Hippocampal formation (tissue), 2 donors: Measurements from ENCODE around the gene CNNM2.
A peak's percentile ranks its signal among the peaks of the same experiment; 100 is the strongest.

Experiments
- DNase-seq, 2 donors: peaks; one replicate each; lab custom pipeline; 2025; lab: John Stamatoyannopoulos, UW

The CNNM2 gene

DNA sequence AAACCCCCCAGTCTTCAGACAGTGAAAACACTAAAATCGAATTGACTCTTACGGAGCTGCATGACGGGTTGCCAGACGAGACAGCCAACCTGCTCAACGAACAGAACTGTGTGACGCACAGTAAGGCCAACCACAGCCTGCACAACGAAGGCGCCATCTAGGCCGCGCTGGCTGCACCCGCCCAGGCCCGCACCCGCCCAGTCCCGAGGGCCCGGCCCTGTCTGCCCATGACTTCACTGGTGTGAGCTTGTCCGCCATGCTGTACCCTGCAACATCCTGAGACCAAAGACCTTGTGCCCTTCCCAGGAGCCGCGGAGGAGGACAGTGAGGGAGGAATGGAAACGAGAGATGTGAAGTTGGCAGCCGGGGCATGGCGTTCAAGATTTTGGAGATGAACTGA, 158.9 kb downstream of the CNNM2 start:
- DNase-seq: no peak

DNA sequence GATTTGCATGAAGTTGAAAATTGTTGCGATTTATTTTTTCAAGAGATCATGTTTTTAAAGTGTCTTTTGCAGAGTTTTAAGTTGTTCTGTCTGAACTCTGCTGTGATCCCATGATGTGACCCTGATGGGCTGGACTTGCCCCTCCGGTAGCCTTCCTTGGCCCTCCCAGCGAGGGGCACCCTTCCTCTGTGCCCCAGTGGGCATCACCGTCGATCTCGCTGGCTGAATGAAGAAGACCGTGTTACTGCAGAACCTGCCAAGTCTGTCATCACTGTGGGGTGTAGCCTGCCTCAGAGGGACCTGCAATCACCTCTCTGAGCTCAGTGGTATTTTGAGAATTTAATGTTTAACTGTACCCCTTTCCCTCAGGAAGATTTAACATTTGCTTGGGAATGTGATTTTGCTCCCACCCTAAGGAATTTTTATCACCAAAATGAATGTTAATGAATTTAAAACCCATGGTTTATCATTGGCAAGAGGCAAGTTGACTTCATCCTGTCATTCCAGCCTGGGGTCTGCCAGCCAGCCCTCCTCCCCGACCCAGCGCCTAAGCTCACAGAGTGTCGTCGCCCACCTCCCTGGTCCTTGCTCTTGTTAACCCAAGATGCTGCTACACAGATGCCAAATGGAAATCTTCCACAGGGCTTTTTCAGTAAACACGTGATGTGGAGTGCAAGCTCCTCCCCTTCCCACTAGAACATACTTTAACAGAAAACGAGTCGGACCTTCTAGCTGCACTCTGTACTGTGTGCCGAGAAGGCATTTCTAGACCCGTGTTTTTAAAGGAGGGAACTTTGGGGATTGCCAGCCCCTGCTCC, 159.6 kb downstream of the CNNM2 start:
- DNase-seq: no peak

DNA sequence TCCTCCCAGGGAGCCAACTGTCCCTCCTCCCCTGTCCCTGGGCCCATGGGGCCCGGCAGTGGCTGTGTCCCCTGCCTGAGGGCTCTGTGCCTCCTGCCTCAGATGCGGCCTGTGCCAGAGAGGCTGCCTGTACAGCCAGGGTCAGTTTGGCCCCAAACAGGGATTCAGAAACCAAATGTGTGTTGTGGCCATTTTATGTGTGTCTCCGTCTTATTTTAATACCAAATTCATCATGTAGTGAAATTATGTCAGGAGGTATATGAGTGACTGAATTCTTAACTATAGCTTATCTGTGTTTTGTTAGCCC, 160.2 kb downstream of the CNNM2 start:
- no peak for DNase-seq

DNA sequence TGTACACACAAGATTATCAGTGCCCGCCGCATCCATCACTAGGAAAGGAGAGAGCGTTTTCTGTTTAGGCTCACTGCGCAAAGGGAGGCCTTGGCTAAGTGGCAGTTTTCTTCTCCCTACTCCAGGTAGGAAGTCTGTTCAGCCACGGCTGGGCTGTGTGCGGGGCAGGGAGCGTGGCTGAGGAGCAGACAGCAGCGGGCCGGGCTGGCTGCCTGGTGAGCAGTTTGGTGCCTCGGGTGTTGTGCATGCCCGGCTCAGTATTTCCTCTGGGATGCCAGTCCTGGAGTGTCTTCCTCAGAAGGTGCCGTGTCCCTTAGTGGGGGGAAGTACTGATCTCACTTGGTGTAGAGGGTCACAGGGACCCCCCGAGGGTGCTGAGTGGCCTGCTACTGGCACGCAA, 160.6 kb downstream of the CNNM2 start:
- DNase-seq: no peak

DNA sequence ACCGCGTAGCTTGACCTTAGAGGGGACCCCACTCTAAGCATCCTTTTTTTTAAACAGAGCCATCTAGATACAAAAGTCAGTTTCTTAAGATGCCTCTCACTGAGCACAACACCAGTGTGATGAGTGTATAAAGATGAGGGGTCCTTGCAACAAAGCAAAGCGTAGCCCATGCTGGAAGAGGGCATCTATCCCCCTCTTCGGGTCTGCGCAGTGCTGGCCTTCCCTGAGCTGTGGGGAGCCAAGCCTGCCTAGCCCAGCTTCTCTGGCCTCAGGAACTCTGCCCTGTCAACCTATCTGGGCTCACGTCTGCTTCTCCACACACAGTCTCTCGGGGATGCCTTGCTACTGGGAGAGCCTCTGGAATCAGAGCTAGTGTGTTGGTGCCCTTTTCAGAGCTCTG, 161.0 kb downstream of the CNNM2 start:
- DNase-seq: no peak

DNA sequence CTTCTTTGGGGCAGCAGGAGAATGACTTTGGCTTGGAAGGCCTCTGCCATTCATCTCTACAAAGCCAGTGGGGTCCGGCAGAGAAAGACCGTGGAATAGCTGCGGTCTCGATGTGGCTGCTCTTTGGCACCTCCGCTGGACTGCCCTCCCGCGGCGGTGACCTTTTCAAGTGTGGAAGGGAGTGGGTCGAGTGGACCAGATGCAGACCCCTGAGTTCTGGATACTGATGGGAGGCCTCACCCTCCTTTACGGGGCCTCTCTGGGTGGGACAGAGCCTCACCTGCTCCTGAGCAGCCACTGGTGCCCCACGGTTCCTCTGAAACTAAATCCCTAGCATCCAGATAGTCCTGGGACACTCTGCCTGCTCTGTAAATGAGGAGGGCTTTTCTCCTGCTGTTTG, 161.9 kb downstream of the CNNM2 start:
- no peak for DNase-seq

DNA sequence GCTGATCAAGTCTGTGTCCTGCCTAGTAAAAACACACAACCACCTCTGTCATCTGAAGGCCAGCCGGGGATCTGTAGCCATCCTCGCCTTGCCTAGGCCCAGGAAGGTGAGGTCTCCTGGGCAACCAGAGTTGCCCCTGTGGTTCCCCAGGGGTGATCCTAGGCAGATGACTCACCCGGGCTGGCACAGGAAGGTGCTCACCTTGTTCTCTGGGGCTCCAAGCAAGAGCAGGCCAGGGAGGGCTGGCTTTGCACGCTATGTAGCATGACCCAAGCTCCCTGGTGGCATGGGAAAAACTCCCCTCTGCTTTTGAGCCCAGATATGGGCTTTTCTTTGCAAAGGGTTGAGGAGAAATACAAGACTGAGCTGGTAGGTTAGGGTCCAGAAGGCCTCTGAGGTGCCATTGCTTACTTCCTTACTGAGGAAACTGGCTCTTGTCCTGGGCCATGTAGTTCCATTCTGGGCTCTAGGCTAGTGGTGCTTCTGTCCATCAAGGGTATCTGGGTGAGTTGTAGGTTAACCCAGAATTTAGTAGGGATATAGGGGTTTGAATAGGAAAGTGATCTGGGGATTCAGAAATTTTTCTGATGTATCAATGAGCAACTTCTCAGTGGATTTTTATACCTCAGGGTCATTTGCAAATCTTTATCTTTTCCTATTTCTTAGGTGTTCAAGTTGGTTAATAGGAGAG, 162.9 kb downstream of the CNNM2 start:
- DNase-seq: no peak

DNA sequence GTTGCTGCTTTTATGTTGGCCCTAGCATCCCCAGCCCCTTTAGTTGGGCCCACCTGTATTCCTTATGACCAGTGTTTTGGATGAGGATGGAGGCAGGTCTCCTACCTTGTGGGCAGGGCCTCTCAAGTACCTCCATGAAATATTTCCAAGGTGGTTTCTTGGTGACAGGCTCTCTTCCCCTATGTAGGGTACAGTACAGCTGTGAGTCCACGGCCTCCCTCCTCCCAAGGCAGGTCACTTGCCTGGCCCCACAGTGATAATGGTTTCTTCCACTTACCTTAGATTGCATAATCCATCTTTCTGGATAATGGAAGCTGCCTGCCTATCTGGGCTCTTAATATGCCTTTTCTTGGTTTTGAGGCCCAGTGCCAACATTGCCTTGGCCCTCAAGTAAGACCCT, 164.6 kb downstream of the CNNM2 start:
- no peak for DNase-seq

DNA sequence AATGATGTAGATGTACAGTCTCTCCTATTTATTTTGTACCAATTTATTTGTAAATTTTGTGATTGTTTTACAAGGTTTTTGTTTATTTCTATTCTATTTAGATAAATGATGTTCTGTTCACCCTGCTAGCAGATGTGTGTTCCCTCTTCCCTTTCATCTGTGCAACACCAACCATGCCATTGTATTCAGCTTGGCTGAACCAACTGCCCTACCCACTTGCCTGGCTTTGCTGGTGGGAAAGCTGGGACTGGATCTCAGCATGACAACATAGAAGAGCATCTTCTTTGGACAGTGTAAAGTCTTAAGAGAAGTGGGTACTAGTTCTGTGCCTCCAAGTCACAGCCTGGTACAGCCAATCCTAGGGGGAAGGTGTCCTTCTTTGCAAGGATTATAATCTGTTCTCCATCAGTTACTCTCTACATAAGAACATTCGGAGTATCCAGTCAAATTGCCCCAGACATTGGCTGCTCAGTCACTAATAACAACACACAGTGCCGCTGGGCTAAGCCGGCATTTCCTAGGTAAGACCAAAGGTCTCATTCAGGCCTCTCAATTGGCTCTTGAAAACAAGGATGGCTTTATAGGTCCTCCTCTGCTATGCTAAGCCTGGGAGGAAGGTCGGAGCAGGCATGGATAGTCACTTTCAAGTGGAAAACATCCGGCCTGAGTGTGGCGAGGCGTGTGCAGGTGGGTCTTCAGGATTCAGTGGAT, 165.3 kb downstream of the CNNM2 start:
- peak in 1 of 2 donors; percentile 46 for DNase-seq

DNA sequence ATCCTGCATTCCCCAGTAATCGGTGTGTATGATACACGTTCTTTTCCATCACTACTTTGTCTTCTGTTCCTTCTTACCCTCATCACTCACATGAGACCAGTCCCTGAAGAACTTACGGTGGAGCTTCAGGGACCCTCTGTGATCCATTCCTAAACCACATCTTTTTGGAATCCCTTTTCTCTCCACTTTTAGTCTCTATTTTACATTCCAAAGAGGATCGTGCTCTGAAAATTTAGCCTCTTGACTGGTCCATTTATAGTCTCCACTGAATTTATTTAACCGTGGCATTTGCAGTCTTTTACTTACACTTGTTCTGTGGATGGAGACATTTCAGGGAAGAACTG, 165.9 kb downstream of the CNNM2 start:
- no peak for DNase-seq

DNA sequence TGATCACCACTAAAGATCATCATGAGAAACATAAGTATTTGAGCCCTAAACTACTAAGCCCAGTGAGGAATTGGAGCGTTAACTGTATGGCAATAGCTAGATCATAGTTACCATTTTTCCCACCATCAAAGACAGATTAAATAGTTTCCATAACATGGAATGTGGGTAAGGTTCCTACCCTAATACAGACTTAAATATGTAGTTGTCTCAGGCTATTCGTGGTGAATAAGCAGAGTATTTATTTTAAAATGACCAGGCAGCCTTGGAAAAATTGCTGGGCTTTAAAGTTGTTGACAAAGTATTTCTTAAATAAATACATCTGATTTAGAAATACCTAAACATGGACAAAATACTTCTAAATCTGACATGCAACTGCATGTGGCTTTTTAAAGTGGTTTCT, 168.2 kb downstream of the CNNM2 start:
- no peak for DNase-seq

DNA sequence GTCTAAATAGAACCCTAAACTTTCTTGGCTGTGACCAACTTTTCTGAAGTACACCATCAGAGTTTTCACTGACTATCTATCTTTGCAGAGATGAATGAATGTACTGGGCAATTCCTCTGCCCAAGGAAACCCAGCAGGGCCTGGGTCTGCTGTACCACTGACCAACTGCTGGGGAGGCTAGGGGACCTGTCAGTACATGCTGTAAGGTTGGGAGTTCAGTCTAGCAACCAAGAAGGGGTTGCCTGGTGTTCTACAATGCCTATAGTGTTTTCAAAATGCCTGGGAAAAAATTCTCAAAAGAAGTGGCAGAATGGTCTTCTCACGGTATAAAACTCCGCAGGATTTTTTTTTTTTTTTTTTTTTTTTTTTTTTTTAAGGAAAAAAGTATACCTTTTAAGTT, 168.7 kb downstream of the CNNM2 start:
- no peak for DNase-seq

DNA sequence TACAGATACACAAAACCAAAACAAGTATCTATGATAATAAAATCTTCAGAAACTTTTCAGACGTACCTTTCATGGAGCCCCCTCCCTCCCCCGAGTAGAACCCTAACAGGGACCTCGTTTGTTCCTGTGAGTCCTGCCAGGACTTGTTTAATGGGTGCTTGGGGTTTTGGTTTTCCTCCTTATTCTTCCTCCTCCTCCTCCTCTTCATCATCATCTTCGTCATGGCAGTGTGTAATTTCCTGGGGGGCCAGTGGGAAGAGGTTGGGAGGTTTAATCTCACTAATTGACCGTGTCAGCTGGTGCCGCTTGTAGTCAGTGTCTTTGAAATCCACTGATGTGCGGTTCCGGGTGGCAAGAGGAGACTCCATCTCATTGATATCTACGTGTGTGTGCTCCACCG, 171.4 kb downstream of the CNNM2 start:
- DNase-seq: no peak

DNA sequence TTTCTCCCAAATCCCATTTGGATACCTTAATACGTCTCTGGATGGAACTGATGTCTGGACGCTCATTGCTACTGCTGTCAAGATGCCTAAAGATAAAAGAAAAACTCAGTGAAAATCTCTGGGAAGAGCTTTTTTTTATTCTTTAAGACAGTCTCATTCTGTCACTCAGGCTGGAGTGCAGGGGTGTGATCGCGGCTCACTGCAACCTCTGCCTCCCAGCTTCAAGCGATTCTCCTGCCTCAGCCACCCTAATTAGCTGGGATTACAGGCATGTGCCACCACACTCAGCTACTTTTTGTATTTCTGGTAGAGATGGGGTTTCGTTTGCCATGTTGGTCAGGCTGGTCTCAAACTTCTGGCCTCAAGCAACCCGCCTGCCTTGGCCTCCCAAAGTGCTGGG, 172.8 kb downstream of the CNNM2 start:
- no peak for DNase-seq

DNA sequence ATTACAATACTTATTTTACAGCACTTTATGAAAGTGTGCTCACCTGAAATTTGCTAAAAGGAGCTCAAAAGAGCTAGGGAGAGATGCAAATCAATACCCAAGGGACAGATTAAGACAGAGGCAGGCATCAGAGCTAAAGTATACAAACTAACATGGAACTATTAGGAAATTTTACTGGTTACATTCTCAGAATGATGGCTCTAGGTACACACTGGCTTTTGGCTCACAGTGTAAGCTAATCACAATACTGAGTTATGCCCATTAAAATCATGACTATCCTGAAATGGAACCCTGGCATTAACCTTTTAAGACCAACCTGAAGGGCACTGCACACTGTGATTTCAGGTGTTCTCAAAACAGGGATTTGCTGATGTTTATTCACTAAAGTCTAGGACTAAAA, 176.9 kb downstream of the CNNM2 start:
- DNase-seq: no peak

DNA sequence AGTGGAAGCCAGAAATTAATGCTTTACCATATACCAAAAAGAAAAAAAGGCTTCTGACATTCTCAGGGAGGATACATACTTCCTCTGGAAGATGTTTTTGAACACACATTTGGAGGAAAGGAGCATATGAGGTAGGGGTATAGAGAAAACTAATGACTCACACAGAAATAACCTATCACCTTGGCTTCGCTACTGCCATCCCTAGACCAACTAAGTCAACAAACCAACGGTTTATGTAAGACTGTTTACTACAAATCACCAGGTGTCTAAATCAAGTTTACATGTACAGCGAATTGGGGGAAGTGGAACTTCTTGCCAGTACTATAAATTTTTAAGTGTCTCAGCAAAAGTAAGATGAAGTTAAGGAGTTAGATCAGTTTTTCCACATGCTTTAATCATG, 178.0 kb downstream of the CNNM2 start:
- no peak for DNase-seq

DNA sequence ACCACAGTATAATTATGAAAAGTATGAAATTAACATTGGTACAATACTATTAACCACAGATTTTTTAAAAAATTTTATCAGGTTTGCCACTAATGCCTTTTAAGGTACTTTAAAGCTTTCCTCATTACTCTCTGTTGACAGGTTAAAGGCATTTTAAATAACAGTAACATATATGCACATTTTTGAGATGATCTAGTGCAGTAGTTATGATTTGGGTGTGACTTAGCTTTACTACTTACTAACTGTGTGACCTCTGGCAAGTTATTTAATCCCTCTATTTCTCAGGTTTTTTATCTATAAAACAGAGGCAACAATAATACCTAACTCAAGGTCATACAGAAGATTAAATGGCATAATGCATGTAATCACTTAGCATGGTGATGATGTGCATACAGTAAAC, 180.1 kb downstream of the CNNM2 start:
- no peak for DNase-seq

DNA sequence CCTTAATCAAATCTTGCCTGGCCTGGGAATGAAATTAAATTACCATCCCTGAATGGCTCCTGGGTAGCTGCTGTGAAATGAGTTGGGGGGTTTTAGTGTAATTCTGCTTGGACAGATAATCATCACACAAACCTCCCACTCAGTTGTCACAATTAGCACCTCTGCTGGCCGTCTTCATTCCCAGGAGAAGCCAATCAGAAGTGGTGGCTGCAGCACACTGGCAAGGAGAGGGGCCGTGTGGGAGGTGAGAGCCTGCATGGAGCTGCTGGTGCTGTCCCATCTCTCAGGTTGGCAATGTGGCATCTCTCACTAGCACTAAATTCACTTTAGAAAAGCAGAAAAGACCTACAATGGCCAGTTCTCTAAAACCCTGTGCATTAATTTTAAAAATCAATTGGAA, 182.5 kb downstream of the CNNM2 start:
- DNase-seq: no peak

DNA sequence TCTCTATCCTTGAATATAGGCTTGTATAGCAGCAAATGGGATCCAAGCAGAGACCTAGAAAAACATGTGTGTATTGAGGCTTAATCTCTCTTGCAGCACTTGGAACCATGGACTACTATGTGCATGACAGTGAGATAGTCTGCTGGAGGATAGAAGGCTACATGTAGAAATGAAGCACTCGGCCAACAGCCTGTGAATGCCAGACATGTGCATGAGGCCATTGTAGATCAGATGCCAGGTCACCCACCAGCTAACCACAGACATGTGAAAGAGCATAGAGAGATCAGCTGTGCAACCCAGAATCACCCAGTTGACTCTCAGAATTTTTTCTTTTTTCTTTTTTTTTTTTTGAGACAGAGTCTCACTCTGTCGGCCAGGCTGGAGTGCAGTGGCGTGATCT, 184.1 kb downstream of the CNNM2 start:
- DNase-seq: no peak

DNA sequence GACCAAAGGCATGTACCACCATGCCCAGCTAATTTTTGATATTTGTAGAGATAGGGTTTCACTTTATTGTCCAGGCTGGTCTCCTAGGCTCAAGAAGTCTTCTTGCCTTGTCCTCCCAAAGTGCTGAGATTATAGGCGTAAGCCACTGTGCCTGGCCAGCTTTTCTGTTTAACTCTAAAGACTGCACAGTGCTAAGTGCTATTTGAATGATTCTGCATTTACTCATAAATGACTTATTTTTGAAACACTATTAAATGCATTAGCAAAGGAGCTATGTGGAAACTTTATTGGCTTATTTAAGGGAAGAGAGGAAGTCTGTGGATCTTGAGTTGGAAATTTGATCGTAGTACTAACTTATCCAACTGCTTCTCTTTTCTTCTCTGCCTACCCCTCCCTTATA, 185.9 kb downstream of the CNNM2 start:
- no peak for DNase-seq

DNA sequence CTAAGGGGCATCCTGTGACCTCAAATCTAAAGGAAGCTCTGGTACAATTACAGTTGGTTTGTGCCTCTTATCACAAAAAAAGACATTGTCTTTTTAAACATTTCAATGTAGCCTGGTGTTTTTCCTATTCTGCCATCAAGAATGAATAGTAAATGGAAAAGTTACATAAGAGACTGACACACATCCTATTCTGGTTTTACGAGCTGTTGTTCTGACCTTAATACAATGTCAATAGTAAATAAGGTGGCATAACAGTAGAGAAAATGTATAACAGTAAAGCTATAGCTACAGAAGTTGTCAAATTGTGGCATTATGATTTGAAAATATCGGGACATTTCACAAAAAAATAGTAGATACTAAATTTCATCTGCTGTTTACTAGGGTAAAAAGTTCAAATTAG, 186.6 kb downstream of the CNNM2 start:
- no peak for DNase-seq

DNA sequence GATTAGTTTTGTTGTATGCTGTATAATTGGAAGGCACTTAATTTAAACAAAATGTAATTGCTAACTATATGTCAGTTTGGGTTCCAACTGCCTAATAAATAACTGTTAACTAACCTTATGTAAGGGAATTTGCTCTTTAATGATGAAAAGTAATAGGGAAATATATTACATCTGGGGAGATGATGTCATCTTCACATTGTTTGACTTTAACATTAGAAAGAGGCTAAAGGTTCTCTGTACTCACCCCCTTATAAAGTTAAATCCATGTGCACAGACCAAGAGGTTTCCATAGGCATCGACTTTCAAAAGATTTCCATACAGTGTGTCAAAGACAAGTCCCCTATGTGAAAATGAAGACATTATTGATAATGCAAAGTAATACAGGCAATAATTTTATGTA, 187.4 kb downstream of the CNNM2 start:
- no peak for DNase-seq

DNA sequence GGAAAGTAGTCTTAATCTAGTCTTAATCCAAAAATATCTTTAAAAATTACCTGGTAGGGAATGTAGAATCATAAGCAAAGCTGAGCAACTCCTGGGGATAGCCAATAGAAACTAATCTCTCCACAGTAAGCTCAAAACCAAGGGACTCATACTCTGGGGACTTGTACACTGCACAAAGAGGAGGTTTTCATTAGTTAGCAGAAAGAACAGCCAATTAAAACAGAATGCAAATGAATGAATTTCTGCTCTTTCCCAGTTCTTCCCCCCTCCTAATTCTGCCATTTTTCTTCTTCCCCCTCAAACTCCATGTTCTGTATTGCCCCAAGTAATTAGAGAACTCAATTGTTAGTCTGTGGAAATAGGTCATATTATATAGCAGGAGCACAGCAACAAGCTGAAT, 188.4 kb downstream of the CNNM2 start:
- DNase-seq: no peak
